Stimulated activated CD8-positive, alpha-beta memory T cell treated with anti-CD3 and anti-CD28 coated beads, Interleukin-15, amount 100 ng/mL, for 1 hour (primary cell): Measurements from ENCODE around the gene BABAM1.

Experiments used
- DNase-seq: peaks from one replicate; pipeline ENCODE4 v3.0.0-alpha.2; 2020; ENCODE audit warnings: low read depth

BABAM1 gene

DNA sequence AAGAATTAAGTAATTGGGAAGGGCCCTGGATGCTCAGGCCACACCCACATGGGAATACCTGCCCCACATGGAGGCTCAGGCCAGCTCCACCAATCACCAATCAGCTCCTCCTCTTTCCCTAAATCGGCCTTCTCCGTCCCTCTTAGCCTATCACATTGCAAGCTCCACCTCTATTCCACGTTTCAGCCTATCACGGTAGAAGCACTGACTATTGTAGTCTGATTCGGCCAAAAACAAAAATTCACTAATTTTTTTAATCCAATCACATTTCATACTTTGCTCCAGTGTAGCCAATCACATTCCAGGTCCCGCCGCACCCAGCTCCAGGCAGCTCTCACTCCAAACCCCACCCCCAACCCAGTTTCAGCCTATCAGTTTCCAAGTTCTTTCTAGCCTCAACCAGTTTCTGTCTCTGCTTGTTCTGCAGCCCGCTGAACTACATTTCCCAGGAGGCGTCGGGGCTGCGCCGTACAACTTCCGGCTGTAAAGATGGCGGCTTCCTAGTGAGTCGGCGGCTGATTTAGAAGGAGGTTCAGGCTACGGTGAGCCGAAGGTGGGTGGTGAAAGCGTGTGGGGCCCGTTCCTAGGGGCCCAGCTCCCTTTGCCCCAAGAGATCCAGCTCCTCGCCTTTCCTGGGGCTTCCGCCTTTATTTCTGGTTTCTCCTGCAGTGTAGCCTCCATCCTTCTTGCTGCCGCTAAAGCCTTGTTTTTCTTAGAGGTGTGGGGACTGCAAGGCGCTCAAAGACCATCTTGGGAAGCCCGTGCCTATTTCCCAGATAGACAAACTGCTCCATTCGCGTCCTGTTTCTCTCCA is at the start of gene BABAM1:
Gene BABAM1, plus strand, starts transcription at position 469 of the 814 bp plus-strand sequence. CDS start 1,364 bp downstream, outside the sequence.
- peak; percentile 86 for DNase-seq

DNA sequence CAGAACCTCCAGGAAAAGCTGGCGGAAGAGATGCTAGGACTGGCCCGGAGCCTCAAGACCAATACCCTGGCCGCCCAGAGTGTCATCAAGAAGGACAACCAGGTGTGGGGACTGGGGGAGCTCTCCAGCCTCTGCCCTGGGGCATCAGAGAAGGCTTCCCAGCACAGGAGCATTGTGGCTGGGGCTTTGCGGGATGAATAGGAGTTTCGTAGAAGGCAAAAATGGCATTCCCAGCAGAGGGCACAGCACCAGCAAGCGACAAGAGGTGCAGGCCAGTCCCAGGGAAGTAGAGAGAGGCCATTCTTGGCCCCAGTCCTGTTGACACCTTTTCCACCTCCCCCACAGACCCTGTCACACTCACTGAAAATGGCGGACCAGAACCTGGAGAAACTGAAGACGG is 48.0 kb upstream of the BABAM1 start:
- DNase-seq, result no peak

DNA sequence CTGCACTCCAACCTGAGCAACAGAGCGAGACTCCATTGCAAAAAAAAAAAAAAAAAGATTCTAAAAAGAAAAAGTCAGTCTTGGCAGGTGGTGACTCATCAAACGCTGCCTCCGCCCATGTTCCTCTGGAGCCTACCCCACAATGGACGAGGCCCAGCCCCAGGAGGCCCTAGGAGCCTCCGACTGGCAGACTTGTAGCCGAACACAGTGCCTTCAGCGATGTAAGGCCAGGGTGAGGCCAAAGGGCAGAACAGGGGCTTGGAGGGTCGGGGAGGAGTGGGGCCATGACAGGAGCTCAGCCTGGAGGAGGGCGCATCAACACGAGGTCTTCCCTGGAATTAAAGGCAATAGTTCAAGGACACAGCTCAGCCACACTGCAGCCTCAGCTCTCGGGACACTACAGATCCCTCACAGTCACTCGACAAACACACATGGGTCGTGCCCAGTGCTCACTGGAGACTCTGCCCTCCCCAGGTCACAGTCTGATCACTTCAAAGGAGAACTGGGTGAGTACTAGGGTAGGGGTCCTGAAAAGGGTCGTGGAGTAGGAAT is 47.0 kb upstream of the BABAM1 start:
- DNase-seq, result no peak

DNA sequence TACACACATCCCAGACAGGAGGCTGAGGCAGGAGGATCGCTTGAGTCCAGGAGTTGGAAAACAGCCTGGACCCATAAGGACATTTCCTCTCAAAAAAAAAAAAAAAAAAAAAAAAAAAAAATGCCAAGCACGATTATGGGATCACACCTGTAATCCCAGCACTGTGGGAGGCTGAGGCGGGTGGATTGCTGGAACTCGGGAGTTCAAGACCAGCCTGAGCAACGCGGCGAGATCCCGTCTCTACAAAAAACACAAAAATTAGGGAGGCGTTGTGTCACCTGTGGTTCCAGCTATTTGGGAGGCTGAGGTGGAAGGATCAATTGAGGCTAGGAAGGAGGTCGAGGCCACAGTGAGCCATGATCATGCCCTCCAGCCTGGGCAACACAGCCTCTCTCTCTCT is 42.2 kb upstream of the BABAM1 start:
- no peak for DNase-seq

GRCh38 chr19:17226002-17226933 is 41.0 kb upstream of the BABAM1 start, which contains the start of gene OCEL1:
OCEL1 (plus strand) TSS chr19:17226226; CDS start chr19:17226248, 22 bp downstream.
- peak; percentile 94 for DNase-seq

DNA sequence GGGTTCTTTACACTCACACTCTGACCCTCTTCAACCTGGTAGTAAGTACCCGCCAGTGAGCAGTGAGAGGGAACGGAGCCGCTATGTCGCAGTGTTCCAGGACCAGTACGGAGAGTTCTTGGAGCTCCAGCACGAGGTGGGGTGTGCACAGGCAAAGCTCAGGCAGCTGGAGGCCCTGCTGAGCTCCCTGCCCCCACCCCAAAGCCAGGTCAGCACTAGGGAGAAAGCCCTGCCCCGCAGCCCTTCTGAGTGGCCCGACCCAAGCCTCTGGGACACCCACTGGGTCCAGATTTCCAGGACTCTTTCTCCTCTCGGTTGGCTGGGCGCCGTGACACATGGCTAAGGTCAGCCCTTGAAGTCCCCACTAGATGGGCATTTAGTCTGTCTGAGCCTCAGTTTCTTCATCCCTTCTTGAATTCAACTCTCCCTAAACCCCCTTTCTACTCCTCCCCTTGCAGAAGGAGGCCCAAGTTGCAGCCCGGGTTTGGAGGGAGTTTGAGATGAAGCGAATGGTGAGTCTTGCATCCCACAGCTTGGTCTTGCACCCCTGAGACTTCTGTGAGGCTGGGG is 39.4 kb upstream of the BABAM1 start:
- DNase-seq, result no peak

DNA sequence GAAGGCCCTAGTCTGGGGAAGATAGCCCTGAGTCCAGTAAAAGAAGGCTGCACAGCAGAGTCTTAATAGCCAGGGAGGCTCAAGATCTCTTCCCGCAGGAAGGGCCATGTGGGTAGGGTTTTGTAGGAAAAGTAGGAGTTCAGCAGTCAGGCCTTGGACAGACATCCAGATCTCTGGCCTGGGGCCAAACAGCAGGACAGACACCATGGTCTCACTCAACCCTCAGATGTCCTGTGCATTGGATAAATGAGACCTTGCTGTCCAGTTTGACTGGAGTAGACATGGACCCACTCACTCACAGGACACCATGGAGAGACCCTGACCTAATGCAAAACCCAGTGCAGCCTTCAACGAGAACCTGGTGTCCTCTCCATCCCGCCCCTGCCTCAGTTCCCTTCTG is 37.4 kb upstream of the BABAM1 start:
- DNase-seq, result no peak

DNA sequence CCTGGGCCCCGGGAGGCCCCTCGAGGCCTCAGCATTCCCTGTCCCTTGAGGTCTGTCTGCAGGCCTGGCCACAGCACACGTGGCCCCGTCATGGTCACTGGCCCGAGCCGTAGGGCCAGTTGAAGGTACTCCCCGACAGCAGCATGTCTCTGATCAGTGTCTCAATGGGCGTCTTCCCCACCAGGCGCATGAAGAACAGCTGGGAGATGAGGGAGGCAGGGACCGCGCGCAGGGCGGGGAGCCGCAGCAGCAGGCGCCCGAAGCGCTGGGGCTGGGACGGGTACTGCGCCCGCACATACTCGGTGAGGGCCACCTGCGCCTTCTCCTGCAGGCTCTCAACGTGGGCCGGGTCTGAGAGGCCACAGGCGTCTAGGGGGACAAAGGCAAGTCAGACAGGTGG is 35.0 kb upstream of the BABAM1 start:
- no peak for DNase-seq

GRCh38 chr19:17234911-17235299 is 32.3 kb upstream of the BABAM1 start:
- DNase-seq, result no peak

DNA sequence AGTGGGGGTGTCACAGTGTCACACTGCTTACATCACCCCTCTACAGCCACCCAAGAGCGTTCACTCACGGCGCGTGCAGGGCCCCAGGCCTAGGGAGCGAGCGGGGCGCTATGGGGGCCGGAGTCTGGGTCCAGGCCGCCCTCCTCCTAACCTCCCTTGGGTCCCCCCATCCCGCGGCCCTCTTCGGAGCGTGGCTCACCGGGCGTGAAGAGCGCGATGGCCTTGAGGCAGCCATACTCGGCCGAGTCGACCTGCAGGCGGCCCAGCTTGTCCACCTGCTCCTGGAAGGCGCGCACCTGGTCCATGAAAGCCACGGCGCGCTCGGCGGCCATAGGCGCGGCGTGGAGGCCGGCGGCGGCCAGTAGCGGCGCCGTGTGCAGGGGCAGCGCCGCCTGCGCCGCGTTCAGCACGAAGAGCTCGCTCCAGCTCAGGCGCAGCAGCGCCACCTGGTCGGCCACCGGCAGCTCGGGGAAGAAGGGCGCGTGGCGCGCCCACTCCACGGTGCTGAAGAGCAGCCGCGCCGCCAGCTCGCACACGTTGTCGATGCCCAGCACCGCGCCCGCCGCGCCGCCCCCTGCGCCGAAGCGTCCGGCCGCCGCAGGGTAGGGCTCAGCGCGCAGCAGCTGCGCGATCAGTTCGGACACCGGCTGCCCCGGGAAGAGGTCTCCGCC is 31.8 kb upstream of the BABAM1 start:
- DNase-seq, result peak; percentile 48

GRCh38 chr19:17235971-17236777 is 31.1 kb upstream of the BABAM1 start:
- DNase-seq, result no peak

DNA sequence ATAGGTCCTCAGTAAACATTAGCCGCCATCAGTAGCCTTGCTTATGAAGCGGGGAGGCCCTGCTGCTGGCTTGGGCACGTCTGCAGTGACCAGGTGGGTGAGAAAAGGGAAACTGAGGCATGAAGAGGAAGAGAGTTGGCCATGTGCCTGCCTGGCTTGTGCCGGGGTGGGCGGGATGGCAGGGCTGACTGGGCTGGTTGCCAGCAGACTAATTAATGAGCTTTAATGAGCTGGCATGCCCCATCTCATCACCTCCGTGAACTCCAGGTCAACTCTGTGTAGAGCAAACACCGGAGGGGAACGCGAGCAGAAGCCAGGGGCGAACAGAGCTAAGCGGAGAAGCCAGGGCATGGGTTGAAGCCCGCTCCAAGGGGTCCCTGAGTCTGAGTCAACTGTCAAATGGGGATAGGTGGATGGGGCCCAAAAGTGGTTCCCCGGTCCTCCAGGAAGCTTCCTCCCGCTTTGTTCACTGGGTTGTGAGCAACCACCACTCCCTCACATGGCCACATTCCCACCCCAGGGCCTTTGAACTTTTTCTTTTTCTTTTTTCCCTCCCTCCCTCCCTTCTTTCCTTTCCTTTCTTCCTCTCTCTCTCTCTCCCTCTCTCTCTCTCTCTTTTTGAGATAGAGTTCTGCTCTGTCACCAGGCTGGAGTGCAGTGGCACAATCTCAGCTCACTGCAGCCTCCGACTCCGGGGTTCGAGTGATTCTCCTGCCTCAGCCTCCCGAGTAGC is 30.3 kb upstream of the BABAM1 start:
- no peak for DNase-seq

- DNase-seq, result no peak
Measured at GRCh38 chr19:17237747-17238706, 29.2 kb upstream of the BABAM1 start.

GRCh38 chr19:17240062-17240752 is 27.0 kb upstream of the BABAM1 start:
- no peak for DNase-seq

- DNase-seq, result no peak
Measured at GRCh38 chr19:17240826-17241399, 26.3 kb upstream of the BABAM1 start.

DNA sequence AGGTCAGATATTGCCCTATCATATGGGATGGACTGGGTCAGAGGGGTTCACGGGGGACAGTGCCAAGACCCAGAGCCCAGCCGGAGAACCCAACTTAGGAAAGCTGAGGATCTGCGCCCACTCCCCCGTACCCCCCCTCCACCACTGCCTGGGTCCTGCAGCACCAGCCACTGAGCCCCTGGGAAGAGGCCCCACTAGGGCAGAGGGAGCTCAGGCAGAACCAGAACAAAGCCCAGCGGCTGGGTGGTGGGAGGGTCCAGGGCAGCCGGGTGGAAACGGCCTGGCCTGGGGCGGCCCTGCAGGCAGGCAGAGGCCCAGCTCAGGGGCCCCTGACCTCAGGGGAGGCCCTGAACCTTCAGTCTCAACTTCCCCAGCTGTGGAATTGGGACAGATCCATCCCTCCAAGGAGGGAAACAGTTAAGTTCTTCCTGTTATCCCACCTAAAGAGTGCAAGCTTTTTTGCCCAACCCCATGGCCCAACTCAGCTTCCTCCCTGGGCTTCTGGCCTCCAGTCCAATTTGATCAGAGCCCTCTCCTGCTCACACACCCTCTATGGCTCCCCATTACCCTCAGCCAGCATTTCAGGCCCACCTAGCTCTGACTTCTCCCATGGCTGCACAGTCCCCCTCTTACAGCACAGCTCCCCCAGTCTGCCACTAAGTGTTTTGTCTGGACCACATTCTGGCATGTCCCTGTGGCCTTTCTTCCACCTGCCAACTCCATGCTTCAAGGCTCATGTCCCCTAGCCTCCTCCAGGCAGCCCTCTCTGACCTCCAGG is 24.6 kb upstream of the BABAM1 start:
- no peak for DNase-seq

DNA sequence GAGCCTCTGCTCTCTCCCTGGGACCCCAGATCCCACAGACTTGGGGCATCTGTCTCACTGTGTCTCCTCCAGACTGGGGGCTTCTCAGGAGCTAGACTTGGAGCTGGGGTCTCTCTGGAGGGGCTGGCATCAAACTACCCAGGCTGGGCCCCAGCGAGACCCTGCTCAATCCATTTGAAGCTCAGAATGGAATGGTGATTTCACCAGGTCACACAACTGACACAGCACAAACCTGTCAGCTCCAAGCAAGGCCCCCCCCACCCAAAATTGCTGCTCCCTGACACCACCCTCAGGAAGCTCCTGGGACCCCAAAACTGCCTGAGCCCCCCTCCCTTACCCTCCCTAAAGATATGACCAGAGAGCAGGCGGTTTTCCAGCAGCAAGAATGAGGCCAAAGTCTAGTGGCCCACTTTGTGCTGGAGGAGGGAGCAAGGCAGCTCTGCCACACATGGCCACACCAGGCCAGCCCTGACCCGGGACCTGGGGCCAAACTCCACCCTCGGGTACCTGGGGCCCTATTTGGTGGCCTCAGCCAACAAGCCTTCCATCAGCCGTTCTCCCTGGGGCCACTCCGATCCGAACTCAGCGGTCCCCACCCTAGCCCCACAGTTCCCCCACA is 23.9 kb upstream of the BABAM1 start:
- no peak for DNase-seq
